Inflammatory macrophage treated with lipopolysaccharide for 1 hour (primary cell): ENCODE results near the gene BLVRA.

Experiments used
- DNase-seq, 2 donors: peaks; one replicate each; pipeline ENCODE4 v3.0.0-alpha.2; 2020 to 2022

The BLVRA gene

DNA sequence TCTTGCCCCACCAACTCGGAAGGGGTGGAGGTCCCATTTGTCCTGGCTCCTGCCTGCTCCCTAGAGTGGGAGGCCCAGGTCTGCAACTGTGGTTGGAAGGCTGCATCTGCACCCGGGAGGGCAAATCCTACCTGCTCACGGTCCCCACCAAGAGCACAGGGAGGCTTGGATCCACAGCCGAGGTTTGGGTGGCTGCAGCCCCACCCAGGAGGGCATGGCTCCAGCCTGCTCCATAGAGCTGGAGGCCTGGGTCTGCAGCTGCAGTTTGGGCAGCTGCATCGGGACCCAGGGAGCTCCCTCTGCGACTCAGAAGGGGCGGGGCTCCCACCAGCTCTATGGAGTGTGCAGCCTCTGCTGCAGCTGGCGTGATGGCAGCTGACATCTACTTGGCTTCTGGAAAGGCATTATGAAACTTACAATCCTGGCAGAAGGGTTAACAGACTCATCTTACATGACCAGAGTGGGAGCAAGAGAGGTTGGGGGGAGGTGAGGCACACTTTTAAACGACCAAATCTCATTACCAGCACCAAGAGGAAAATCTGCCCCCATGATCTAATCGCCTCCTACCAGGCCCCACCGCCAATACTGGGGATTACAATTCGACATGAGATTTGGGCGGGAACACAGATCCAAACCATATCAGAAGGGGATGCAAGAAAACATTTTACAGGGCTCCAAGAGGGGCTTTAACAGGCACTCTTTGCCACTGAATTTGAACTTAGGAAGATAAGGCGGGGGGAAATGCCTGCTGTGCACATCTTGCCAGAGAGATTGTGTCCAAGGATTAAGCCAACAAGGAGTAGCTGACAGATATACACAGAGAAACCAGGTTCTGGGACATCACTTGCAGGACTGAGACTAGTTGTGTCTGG lies 8.2 kb upstream of the BLVRA start:
- no peak for DNase-seq

DNA sequence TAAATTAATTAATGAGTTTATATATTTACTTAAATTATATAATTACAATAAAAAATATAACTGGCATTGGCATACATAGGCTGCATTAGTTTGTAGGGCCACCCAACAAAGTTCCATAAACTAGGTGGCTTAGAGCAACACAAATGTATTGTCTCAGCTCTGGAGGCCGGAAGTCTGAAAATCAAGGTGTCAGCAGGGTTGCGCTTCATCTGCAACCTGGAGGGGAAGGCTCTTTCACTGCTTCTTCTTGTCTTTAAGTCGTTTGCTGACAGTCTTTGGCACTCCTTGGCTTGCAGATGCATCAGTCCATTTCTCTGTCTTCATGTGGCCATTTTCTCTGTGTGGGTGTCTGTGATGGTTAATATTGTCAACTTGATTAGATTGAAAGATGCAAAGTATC lies 6.1 kb upstream of the BLVRA start:
- DNase-seq, result no peak

DNA sequence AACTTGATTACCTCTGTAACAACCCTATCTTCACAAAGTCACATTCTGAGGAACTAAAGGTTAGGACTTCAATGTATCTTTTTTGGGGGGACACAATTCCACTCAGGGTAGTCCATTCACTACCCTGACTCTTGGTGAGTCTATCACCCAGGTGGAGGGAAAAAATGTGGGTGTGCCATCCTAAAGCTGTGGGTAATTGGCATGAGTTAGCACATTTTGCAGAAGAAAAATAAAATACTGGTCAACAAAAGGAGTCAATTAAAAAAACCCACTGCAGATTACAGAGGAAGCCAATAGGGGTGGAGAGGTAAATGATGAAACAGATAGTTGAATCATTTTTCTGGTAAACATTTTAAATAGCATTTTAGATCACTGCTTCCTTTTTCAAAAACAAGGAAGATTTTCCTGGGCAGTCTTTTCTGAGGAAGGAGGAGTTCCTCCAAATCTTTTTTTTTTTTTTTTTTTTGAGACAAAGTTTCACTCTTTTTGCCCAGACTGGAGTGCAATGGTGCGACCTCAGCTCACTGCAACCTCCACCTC lies 5.1 kb upstream of the BLVRA start:
- peak; percentile 77 to 85 for DNase-seq

DNA sequence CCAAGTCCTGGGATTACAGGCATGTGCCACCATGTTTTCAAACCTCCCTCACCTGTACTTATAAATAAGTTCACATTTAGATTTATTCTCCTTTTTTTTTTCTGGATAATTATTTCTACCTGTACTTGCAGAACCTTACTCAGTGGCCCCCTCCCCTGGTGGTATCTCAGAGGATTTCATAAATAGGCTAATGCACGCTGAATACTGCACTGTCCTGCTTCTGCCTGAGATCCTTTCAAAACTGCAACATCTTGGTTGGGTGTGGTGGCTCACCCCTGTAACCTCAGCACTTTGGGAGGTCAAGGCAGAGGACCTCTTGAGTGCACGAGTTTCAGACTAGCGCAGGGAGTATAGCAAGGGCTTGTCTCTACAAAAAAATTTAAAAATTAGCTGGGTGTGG lies 4.6 kb upstream of the BLVRA start:
- DNase-seq, result no peak

DNA sequence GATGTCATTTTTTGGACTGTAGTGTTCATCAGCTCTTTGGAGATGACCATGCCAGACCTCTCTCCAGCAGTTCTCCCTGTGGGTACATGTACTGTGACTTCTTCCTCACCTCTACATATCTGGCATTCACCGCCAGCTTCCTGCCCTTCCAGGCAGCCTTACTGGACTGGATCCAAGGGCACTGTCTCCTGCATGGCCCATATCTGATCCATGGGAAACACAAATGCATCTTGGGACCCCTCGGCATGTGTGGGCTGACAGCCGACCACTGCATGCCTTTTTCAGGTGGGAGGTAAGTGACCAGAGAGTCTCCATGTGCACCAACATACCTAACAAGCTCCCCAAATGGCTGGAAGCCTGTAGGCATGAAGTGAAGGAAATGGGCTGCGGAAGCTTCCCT lies 3.9 kb upstream of the BLVRA start:
- no peak for DNase-seq

DNA sequence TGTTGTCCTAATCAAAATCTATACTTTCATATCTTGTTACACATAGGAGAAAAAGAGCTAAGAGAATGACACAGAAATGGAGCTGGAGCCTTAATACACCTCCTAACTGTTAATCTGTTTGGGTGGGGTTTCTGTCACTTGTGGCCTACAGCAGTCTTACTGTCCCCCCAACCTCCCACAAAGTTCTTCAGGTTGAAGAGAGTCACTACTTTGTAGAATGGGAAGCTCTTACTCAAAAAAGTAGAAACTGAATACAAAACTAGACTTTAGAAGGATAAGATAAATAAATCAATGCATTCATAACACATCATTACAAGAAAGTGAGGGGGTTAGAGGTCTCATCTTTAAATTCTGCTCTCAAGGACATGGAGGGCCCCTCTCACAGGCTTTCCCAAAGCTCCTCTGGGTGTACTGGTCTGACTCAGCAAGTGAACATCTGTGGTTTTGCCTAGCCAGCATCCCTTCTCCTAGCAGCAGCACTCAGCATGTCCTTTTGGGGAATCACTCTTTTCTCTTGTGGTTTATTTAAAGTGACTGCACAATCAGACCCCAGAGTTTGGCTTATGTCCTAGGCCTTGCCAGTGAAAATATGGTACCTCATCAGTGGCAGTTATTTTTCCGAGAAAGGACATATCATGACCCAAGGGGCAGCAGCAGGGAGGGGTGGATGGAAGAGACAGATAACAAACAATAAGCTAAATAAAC lies 2.0 kb upstream of the BLVRA start:
- peak in 1 of 2 donors; percentile 68 for DNase-seq

DNA sequence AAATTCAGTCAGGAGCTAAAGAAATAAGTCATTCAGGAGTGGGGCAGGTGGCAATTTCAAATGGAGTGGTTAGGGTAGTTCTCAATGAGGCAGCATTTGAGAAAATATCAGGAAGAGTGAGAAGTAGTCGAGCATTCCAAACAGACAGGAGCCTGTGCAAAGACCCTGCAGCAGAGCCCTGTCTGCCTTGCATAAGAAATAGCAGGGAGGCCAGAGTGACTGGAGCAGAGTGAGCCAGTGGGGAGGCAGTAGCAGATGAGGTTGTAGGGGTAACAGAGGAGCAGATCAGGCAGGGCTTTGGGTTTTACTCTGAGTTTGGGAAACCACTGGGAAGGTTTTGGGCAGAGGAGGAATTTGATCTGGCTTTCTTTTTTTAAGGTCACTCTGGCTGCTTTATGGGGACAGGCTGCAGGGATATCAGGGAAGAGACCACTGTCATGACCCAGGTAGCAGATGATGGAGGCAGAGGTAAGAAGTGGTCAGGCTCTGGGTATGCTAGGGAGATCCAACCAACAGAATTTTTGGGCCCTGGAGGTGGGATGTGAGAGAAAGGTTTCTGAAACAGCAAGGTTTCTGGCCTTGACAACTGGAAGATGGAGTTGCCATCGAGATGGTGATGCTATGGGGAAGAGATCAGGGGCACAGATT lies 1.3 kb upstream of the BLVRA start:
- no peak for DNase-seq

DNA sequence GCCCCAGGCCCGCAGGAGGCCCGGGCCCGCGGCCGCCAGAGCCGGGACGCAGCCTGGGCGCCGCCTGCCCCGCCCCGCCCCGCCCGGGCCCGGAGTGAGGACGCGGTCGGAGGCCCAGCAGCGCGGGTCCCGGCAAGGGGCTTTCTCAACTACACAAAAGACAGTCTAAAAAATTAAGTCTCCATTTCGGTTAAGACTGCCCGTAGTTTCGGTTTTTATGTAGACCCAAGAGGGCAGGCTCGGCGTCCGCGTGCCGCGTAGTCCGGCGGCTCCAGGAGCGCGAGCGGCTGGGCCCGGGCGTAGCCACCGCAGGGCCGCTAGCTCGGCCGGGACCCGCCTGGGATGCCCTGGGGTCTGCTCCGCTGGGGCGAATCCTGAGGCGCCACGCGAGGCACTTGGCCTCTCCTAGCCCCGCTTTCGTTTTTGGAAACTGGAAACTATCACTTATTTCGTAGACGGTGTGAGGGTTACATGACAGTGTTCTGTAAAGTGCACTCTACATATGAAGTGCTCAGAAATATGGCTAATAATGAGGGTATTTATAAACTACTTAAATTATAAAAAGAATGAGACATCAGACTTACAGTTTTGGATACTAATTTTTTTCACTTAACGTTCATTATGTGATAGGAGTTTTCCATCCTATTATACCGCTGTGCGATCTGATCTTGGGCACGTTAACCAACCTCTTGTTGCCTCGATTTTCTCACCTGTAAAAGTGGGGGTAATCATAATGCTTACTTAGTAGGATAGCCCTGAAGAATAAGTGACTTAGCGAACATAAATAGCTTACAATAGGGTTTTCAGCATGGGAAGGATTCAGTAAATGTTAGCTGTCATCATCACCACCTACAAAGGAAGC lies 573 bp downstream of the BLVRA start:
- peak in 1 of 2 donors; percentile 69 for DNase-seq

DNA sequence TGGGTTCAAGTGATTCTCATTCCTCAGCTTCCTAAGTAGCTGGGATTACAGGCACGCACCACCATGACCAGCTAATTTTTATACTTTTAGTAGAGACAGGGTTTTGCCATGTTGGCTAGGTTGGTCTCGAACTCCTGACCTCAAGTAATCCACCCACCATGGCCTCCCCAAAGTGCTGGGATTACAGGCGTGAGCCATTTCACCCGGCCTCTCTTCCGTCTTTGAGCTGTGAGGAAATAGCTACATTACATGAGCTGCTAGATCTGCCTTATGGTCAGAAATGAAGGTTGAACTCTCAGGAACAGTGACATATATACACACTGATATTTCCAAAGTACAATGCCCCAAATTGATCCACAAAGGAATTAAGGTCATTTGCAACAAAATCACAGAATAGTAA lies 2.4 kb downstream of the BLVRA start:
- peak; percentile 33 to 58 for DNase-seq

DNA sequence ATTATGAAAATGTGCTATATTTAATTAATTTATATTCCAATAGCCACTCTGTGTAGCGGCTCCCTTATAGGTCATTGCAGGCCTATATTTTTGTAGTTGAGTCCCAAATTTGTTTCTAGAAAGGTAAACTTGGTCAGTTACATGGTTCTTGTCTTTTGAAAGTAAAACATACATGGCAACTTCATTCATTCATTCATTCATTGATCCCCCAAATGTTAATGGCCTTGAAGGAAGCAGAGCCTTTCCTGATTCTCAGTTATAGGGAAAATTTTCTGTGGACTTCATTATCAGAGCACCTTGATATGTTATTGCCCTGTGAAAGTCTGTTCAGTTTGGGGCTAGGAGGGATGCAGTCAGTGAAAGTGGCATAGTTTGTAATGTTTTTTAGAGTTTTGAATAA lies 2.9 kb downstream of the BLVRA start:
- peak in 1 of 2 donors; percentile 36 for DNase-seq

DNA sequence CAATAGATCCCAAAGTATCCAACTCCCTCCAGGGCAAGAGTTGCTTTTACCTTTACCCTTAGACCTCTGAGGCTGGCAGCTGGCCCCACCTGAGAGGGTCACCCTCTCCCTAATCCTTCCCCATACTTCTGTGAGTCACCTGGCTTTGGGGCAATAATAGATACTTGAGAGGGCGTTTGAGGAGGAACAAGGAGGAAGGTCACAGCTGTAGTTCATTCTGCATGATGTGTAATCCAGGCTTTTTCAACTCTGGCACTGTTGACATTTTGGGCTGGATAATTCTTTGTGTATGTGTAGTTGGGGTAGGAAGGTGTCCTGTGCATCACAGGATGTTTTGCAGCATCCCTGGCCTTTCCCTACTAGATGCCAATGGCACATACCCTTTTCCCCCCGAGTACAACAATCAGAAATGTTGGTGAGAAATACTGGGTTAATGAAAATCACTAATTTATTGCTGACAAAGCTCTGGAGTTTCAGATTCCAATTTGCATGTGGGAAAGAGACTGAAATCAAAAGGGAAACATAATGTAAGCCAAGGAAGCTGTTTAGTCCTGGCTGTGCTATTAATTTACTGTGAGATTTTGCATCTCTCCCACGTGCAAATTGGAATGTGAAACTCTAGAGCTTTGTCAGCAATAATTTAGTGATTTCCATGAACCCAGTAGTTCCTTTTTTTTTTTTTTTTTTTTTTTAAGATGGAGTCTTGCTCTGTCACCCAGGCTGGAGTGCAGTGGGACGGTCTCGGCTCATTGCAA lies 3.6 kb downstream of the BLVRA start:
- peak; percentile 82 to 88 for DNase-seq

DNA sequence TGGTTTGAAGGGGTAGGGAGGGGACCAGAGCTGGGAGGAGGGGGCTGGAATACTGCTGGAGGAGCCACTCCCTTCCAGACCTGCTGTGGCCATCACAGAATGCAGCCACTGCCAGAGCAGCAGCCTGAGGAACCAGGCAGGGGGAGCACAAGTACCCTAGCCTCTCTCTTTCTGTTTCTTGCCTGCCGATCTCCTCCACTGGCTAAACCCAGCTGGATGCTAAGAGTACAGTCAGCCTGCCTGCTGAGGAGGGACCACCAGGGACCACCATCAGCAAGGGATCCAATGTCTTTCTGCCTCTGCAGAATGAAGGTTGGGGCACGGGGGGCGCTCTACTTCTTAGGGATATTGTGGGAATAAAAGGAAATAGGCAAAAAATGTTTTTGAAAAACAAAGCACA lies 4.7 kb downstream of the BLVRA start:
- DNase-seq, result no peak

DNA sequence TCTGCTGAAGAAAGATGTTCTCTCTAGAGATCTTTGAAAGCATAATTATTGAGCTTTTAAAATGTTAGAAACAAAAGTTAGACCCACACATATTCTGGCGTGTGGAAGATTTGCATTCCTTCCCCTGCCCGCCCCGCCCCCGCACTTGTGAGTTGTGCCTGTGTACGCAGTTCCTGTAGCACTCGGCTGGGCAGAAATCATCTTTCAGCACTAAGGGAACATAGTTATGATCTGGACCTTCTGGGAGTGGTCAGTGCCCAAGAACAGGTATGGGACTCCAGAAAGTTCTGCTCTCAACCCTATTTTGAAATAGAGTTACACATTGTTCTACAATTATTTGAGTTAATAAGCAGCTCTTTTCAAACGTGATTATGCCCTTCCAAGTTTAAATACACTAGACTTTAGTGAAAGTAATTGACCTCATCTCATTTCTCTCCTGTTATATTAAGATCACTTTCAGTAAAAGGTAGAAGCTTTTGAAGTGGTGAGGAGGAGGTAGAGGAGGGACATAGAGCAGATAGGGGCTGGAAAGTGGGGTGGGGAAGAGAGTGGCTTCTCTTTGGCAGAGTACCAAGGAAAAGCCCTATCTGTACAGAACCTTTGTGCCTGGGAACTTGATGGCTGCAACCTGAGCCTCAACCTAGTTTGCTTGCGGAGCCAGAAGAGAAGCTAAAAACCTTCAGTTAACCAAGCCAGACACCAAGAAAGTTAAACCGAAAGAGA lies 5.7 kb downstream of the BLVRA start:
- peak; percentile 85 to 87 for DNase-seq

DNA sequence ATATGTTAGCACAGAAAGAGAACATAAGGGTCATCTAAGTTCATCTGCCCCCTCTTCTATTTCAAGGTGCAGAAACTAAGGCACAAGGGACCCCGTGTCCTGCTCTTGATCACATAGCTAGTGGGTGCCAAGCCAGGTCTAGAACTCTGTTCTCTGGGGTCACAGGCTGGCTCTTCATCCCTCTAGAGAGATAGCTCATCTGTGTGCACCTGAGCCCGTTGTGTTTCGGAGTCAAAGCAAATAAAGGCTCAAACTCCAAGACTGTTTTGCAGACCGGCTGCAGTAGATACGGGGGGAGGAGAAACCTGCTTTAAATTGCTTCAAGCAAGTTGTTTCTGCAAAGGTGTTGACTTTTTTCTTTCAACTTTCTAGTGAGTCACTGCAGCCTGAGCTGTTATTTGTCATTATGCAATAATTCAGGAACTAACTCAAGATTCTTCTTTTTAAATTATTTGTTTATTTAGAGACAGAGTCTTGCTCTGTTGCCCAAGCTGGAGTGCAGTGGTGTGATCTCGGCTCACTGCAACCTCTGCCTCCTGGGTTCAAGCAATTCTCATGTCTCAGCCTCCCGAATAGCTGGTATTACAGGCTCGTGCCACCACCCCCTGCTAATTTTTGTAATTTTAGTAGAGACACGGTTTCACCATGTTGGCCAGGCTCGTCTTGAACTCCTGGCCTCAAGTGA lies 6.5 kb downstream of the BLVRA start:
- DNase-seq, result peak; percentile 54 to 71

DNA sequence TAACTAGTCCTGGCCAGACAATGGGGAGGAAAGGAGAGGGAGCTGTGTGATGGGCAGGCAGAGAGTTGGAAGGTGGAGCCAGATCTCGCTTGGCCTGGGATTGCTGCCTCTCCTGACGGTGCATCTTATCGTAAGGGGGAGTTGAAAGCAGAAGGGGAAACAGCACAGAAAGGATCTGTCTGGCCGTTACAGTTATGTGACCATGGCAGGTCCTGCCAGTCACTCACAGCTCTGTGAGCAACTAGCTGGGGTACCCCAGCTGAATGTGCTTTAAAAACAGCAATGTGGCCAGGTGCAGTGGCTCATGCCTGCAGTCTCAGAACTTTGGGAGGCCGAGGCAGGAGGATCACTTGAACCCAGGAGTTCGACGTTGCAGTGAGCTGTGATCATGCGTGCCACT lies 8.1 kb downstream of the BLVRA start:
- DNase-seq, result no peak

DNA sequence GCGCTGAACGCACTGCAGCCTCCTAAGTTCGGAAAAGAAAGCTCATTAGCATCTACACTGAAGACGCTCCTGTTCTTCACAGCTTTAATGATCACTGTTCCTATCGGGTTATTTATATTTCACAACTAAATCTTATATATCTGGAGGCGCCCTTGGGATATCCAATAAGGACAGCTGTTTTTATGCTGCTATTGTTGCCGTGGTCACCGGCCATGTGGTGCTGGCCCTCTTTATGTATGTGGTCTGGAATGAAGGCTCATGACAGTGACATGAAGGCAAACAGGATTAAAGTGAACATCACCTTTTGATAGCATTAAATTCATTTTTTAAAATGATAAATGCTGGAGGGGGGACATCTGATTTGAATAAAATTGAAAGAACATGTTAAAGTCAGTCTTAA lies 8.8 kb downstream of the BLVRA start:
- no peak for DNase-seq

DNA sequence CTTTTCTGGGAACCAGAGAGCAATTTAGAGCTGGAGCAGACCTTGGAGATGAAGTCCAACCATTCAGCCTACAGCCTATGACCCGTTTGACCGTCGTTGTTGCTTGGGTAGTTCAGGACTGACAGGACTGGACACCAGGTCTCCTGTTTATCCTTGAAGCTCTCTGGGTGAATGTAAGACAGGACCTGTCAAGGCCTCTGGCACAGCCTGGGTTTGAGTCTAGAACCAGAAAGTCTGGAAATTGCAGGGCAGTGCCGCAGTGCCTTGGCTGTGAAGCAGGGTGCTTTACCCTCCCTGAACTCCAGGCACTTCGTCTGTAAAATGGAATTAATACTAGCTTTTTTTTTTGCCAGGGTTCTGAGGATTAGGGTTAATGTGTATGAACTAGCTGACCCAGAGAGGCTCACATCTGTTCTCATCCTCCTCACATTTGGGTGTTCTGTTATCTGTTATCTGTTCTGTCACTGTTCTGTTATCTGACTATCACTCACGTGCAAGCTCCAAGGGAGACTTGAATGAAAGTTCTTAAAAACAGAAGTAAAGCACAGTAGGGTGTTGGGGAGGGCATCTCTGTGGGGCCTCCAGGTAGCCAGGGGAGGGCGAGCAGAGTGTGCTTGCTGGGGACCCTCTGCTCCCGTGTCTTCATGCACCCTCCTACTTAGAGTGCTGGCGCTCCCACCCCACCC lies 9.9 kb downstream of the BLVRA start:
- no peak for DNase-seq

DNA sequence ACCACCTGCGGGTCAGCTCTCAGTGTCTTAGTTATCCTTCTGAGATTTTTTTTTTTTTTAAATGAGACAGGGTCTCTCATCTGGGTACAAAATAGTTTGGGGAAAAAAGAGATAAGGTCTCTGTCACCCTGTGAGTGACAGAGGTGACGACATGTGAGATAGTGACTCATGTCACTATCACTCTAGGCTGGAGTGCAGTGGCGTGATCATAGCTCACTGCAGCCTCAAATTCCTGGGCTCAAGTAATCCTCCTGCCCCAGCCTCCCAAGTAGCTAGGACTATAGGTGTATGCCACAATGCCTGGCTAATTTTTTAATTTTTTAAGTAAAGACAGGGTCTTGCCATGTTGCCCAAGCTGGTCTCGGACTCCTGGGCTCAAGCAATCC lies 10.4 kb downstream of the BLVRA start:
- no peak for DNase-seq

DNA sequence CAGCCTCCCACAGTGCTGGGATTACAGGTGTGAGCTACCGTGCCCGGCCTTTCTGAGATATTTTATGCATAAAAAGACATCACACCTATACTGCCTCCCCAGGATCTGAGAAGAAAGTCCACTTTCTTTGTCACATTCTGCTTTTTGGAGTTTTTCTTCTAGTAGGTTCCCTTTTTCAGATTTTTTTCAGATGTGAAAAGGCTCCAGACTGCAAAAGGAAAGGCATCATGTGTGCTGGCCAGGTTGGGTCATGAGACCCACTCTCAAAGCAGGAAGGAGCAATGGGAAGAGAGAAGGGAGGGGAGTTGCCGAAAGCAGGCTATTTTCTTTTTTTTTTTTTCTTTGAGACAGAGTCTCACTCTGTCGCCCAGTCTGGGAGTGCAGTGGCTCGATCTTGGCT lies 10.8 kb downstream of the BLVRA start:
- peak in 1 of 2 donors; percentile 42 for DNase-seq
